SK-N-MC (cell line): ENCODE measurements around the gene COA8.

Experiments
- DNase-seq: peaks from one replicate; pipeline ENCODE4 v3.0.0-alpha.2; 2011; ENCODE audit warnings: low read depth, low spot score
- H3K27ac ChIP-seq: fragments of 200-600 bp; sonication (generic); 2 replicates; pipeline ENCODE4 v1.5.1; 2016; ENCODE audit warnings: mixed run types
- H3K36me3 ChIP-seq: fragments of 200-600 bp; sonication (generic); 2 replicates; pipeline ENCODE4 v1.6.1; 2017; ENCODE audit warnings: antibody characterized with exemption, low read length, mixed read lengths; ENCODE audit not compliant: insufficient read depth
- H3K4me3 ChIP-seq: fragments of 200-600 bp; sonication (generic); 2 replicates; pipeline ENCODE4 v1.5.1; 2016
- H3K9ac ChIP-seq: fragments of 200-600 bp; sonication (generic); 2 replicates; pipeline ENCODE4 v1.8.0; 2017; ENCODE audit warnings: mixed run types, mixed read lengths; ENCODE audit not compliant: insufficient read length
- H3K9me3 ChIP-seq: fragments of 200-600 bp; sonication (generic); 2 replicates; pipeline ENCODE4 v1.6.1; 2017; ENCODE audit warnings: low read depth, mild to moderate bottlenecking, antibody characterized with exemption, low read length, moderate library complexity, mixed read lengths
- EZH2 ChIP-seq: fragments of 200-600 bp; sonication (generic); IDR thresholded peaks from one replicate; pipeline ENCODE4 v1.6.1; 2017; ENCODE audit warnings: antibody characterized with exemption
- FOXP2 ChIP-seq: optimal IDR thresholded peaks from 2 replicates; pipeline ENCODE3; 2011; ENCODE audit warnings: mild to moderate bottlenecking, moderate library complexity; ENCODE audit not compliant: insufficient read depth; ENCODE audit errors: extremely low read length, control extremely low read depth
- POLR2AphosphoS5 ChIP-seq: IDR thresholded peaks from 2 replicates; pipeline ENCODE4 v1.6.1; 2012; ENCODE audit warnings: mild to moderate bottlenecking, low read depth, low read length, borderline replicate concordance

Gene COA8

GRCh38 chr14:103519837-103520212, 42.9 kb upstream of the COA8 start:
- Histone ChIP-seq H3K36me3 (peaks cover 20% of the 10 kb centered on the region), H3K4me3 (no peak overlapping the region), H3K9me3 (no peaks in the 10 kb centered on the region), H3K27ac (peak overlapping the region; percentile 48; the same call in 1 of the 2 replicates), H3K9ac (no peak overlapping the region)
- no peak for DNase-seq
- TF ChIP-seq POLR2AphosphoS5 (no peak), EZH2 (no peak), FOXP2 (no peak)

GRCh38 chr14:103520269-103520656, 42.5 kb upstream of the COA8 start:
- Histone ChIP-seq H3K9ac (no peak overlapping the region), H3K36me3 (peaks cover 20% of the 10 kb centered on the region), H3K27ac (peak overlapping the region; percentile 18; the same call in 1 of the 2 replicates), H3K4me3 (peak overlapping the region; percentile 93), H3K9me3 (no peaks in the 10 kb centered on the region)
- TF ChIP-seq FOXP2 (no peak), EZH2 (no peak), POLR2AphosphoS5 (peak; percentile 6; the same call in 1 of the 2 replicates)
- no peak for DNase-seq

- TF ChIP-seq POLR2AphosphoS5 = no peak; the same call in none of the 2 replicates
- TF ChIP-seq FOXP2 = no peak
- TF ChIP-seq EZH2 = no peak
- Histone ChIP-seq H3K4me3 (peak overlapping the region; percentile 93), H3K27ac (peak overlapping the region; percentile 18; the same call in 1 of the 2 replicates), H3K36me3 (peaks cover 20% of the 10 kb centered on the region), H3K9ac (peak overlapping the region; percentile 85), H3K9me3 (no peaks in the 10 kb centered on the region)
- no peak for DNase-seq
These were observed 41.9 kb upstream of the COA8 start for GRCh38 chr14:103520657-103521437.

GRCh38 chr14:103521438-103521950, 41.3 kb upstream of the COA8 start:
- no peaks in the 10 kb centered on the region for H3K9me3 ChIP-seq
- peaks cover 20% of the 10 kb centered on the region for H3K36me3 ChIP-seq
- no peak for DNase-seq
- H3K27ac ChIP-seq = no peak overlapping the region
- TF ChIP-seq POLR2AphosphoS5 (no peak), FOXP2 (no peak), EZH2 (no peak)
- H3K4me3 ChIP-seq = peak overlapping the region; percentile 93
- H3K9ac ChIP-seq = peak overlapping the region; percentile 85

GRCh38 chr14:103521951-103522563, 40.7 kb upstream of the COA8 start:
- Histone ChIP-seq H3K9ac (peak overlapping the region; percentile 85), H3K4me3 (peak overlapping the region; percentile 93), H3K27ac (no peak overlapping the region), H3K36me3 (peaks cover 20% of the 10 kb centered on the region), H3K9me3 (no peaks in the 10 kb centered on the region)
- no peak for DNase-seq
- no peak for TF ChIP-seq EZH2
- TF ChIP-seq FOXP2 = no peak
- no peak; the same call in 1 of the 2 replicates for TF ChIP-seq POLR2AphosphoS5

GRCh38 chr14:103522649-103523574, 39.8 kb upstream of the COA8 start, which contains the start of gene CKB:
TSS of gene CKB (minus strand) at chr14:103522830. CDS start at chr14:103522493, 337 bp downstream.
- peak within 1 kb of the TSS; percentile 85 for H3K9ac ChIP-seq
- peak within 1 kb of the TSS; percentile 93 for H3K4me3 ChIP-seq
- H3K27ac ChIP-seq = no peak within 1 kb of the TSS
- H3K9me3 ChIP-seq = no peaks in the 10 kb centered on the region
- peaks cover 20% of the 10 kb centered on the region for H3K36me3 ChIP-seq
- DNase-seq = no peak
- TF ChIP-seq FOXP2 (no peak), POLR2AphosphoS5 (peak; percentile 67)

- H3K4me3 ChIP-seq = no peak overlapping the region
- H3K36me3 ChIP-seq = peaks cover 20% of the 10 kb centered on the region
- no peak overlapping the region for H3K9ac ChIP-seq
- no peaks in the 10 kb centered on the region for H3K9me3 ChIP-seq
- H3K27ac ChIP-seq = no peak overlapping the region
- DNase-seq = no peak
- TF ChIP-seq POLR2AphosphoS5 (no peak), FOXP2 (no peak), EZH2 (no peak)
These were observed 39.2 kb upstream of the COA8 start for GRCh38 chr14:103523575-103523954.
